Keratinocyte (primary cell): ENCODE data around the gene FAM117A.

Experiments used
- CTCF ChIP-seq, 3 experiments: IDR thresholded peaks in 1 of 3; conservative IDR thresholded peaks in 1 of 3; optimal IDR thresholded peaks in 1 of 3; 2 replicates in 2 of 3; 3 replicates in 1 of 3; pipeline versions ENCODE3 to v1.5.1; 2011; ENCODE audit warnings: low read length in 3 of 3, mild to moderate bottlenecking in 3 of 3, moderate library complexity in 2 of 3, control low read depth in 1 of 3, inconsistent platforms in 1 of 3; ENCODE audit not compliant: insufficient read depth in 2 of 3; ENCODE audit errors: extremely low read depth in 1 of 3
- EZH2 ChIP-seq: IDR thresholded peaks from one replicate; pipeline ENCODE4 v1.6.1; 2012; ENCODE audit warnings: inconsistent platforms, mild to moderate bottlenecking, low read length, moderate library complexity

GRCh38 chr17:49699966-49700575, 63.9 kb downstream of the FAM117A start:
- TF ChIP-seq CTCF (optimal IDR thresholded peaks at IDR 0.05 in 1 of 3, IDR thresholded peaks at IDR 0.05 in 1 of 3, conservative IDR thresholded peaks at IDR 0.05 in 1 of 3; ENCODE audit: extremely low read depth in 1 of 3, insufficient read depth in 2 of 3, low read length in 3 of 3) (no peak), EZH2 (no peak)
